IMR-90 (cell line): ENCODE measurements around the gene PCGF2.

ENCODE experiments used
- CEBPB ChIP-seq: IDR thresholded peaks from 2 replicates; pipeline ENCODE4 v1.6.1; 2012; ENCODE audit warnings: low read depth, low read length, improper control_type of control experiment
- CTCF ChIP-seq: conservative IDR thresholded peaks from 2 replicates; pipeline ENCODE4 v1.5.1; 2012; ENCODE audit warnings: mild to moderate bottlenecking, low read depth, low read length, improper control_type of control experiment
- ELK1 ChIP-seq: fragments of 150-350 bp; IDR thresholded peaks from 2 replicates; pipeline ENCODE4 v1.6.1; 2016; ENCODE audit warnings: low read depth, mild to moderate bottlenecking, low read length, moderate library complexity, borderline replicate concordance
- FOS ChIP-seq: fragments of 150-350 bp; IDR thresholded peaks from 2 replicates; pipeline ENCODE4 v1.6.1; 2016; ENCODE audit warnings: low read depth, low read length
- MAFK ChIP-seq: IDR thresholded peaks from 2 replicates; pipeline ENCODE4 v1.6.1; 2012; ENCODE audit warnings: low read depth, low read length, improper control_type of control experiment
- MXI1 ChIP-seq: IDR thresholded peaks from 2 replicates; pipeline ENCODE4 v1.6.1; 2012; ENCODE audit warnings: low read depth, mild to moderate bottlenecking, low read length, moderate library complexity, borderline replicate concordance
- NFE2L2 ChIP-seq: fragments of 150-350 bp; IDR thresholded peaks from 2 replicates; pipeline ENCODE4 v1.6.1; 2016; ENCODE audit warnings: low read depth, mild to moderate bottlenecking, low read length
- POLR2A ChIP-seq: IDR thresholded peaks from 2 replicates; pipeline ENCODE4 v1.6.1; 2012; ENCODE audit warnings: mild to moderate bottlenecking, low read depth, low read length
- RAD21 ChIP-seq: IDR thresholded peaks from 2 replicates; pipeline ENCODE4 v1.6.1; 2012; ENCODE audit warnings: low read length, improper control_type of control experiment
- SMC3 ChIP-seq: fragments of 150-350 bp; IDR thresholded peaks from 2 replicates; pipeline ENCODE4 v1.6.1; 2016; ENCODE audit warnings: low read depth, mild to moderate bottlenecking, antibody characterized with exemption, low read length, moderate library complexity

- TF ChIP-seq NFE2L2 (no peak), CTCF (no peak), MAFK (no peak), POLR2A (no peak), CEBPB (no peak), ELK1 (no peak), SMC3 (no peak), FOS (no peak), MXI1 (no peak), RAD21 (no peak)
Observed at GRCh38 chr17:38730526-38731379, 17.4 kb downstream of the PCGF2 start.
